ENCODE measurements around the gene IGF1R.

Gene IGF1R

GRCh38 chr15:98927996-98928395 is 279.7 kb downstream of the IGF1R start:
- H3K4me3 ChIP-seq (replicated peaks in 1 of 2; ENCODE audit: low read depth in 2 of 2, low read length in 2 of 2) = no peak overlapping the region
- TF ChIP-seq, protein P1, sequence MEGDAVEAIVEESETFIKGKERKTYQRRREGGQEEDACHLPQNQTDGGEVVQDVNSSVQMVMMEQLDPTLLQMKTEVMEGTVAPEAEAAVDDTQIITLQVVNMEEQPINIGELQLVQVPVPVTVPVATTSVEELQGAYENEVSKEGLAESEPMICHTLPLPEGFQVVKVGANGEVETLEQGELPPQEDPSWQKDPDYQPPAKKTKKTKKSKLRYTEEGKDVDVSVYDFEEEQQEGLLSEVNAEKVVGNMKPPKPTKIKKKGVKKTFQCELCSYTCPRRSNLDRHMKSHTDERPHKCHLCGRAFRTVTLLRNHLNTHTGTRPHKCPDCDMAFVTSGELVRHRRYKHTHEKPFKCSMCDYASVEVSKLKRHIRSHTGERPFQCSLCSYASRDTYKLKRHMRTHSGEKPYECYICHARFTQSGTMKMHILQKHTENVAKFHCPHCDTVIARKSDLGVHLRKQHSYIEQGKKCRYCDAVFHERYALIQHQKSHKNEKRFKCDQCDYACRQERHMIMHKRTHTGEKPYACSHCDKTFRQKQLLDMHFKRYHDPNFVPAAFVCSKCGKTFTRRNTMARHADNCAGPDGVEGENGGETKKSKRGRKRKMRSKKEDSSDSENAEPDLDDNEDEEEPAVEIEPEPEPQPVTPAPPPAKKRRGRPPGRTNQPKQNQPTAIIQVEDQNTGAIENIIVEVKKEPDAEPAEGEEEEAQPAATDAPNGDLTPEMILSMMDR (IDR thresholded peaks at IDR 0.05; ENCODE audit: low read depth, low read length) = no peak
- DNase-seq (ENCODE audit: low read depth in 2 of 2) = no peak

- TF ChIP-seq, protein P1 (IDR thresholded peaks at IDR 0.05; ENCODE audit: low read depth, low read length) = no peak
- no peak overlapping the region for H3K4me3 ChIP-seq (replicated peaks in 1 of 2; ENCODE audit: low read depth in 2 of 2, low read length in 2 of 2)
- DNase-seq (ENCODE audit: low read depth in 2 of 2) = no peak
Measured at GRCh38 chr15:98930576-98930975, 282.2 kb downstream of the IGF1R start.

DNA sequence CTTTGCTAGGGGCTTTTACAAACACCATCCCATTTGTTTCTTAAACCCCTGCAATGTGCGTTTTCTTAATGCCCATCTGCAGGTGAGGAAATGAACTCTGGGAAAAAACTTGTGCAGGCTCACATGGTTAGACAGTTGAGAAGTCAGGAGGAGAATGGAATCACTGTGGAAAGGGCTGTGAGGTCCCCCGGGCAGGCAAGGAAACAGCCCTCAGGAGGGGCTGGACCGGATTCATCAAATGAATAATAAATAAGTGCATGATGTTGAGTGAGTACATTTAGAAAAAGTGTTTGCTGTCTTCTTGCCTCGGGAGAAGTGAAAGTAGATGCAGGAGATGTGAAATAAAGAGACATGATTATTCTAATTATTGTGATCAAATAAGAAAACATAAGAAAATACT is 282.7 kb downstream of the IGF1R start:
- no peak overlapping the region for H3K4me3 ChIP-seq (replicated peaks in 1 of 2; ENCODE audit: low read depth in 2 of 2, low read length in 2 of 2)
- no peak for DNase-seq (ENCODE audit: low read depth in 2 of 2)
- TF ChIP-seq, protein P1 (IDR thresholded peaks at IDR 0.05; ENCODE audit: low read depth, low read length) = no peak

GRCh38 chr15:98933406-98933805 is 285.1 kb downstream of the IGF1R start:
- DNase-seq (ENCODE audit: low read depth in 2 of 2) = no peak
- H3K4me3 ChIP-seq (replicated peaks in 1 of 2; ENCODE audit: low read depth in 2 of 2, low read length in 2 of 2) = no peak overlapping the region
- TF ChIP-seq, protein P1 (IDR thresholded peaks at IDR 0.05; ENCODE audit: low read depth, low read length) = no peak

DNA sequence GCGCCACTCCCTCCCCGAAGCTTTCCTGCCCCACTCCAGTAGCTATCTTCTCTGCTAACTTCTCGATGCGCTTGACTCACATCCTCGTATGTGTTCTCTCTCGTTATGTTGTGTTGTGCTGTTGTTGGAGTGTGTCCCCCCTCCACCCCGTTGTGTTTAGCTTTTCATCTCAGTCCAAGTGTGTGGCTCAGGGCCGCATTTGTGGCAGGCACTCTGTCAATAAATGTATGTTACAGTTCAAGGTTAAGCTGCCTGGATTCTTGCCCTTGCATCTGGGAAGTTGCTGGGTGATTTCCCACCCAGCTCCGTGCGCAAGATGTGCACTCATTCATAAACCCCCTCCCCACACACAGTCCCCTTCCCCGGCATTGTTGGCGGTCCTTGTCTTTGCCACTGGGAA is 287.4 kb downstream of the IGF1R start:
- no peak overlapping the region for H3K4me3 ChIP-seq (replicated peaks in 1 of 2; ENCODE audit: low read depth in 2 of 2, low read length in 2 of 2)
- no peak for DNase-seq (ENCODE audit: low read depth in 2 of 2)
- TF ChIP-seq, protein P1 (IDR thresholded peaks at IDR 0.05; ENCODE audit: low read depth, low read length) = no peak

DNA sequence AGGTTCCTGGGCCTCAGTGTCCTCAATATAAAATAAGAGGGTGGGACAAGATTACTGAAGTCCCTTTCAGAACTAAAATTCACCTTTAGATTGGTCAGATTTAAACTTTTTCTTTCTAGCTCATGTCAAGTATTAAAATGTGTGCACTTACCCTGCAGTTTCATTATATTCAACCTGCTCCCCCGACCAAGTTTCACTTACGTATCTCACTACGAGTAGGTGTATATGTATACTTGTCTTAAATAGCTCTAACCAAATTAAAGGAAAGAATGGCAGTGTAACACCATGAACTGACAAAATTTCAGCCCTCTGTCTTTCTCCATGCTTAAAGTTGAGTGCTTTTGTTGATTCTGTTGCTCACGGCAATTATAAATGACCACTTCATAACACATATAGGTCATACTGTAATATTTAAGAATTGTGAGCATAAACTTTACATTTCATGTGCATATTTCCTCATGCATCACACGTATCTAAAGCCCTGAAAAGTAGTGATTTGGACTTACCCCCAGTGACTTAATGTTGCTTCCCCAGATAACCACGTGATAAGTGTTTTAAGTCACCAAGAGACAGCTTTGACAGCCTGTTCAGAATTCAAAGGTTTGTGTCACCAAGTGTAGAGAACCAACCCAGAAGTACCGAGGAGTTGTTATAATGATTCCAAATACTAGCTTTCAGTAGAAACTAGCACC is 289.2 kb downstream of the IGF1R start:
- DNase-seq (ENCODE audit: low read depth in 2 of 2) = no peak
- H3K4me3 ChIP-seq (replicated peaks in 1 of 2; ENCODE audit: low read depth in 2 of 2, low read length in 2 of 2) = no peak overlapping the region
- TF ChIP-seq, protein P1 (IDR thresholded peaks at IDR 0.05; ENCODE audit: low read depth, low read length) = no peak

- no peak for DNase-seq (ENCODE audit: low read depth in 2 of 2)
- TF ChIP-seq, protein P1 (IDR thresholded peaks at IDR 0.05; ENCODE audit: low read depth, low read length) = no peak
- no peak overlapping the region for H3K4me3 ChIP-seq (replicated peaks in 1 of 2; ENCODE audit: low read depth in 2 of 2, low read length in 2 of 2)
Measured at GRCh38 chr15:98938105-98938417, 289.7 kb downstream of the IGF1R start.
